Measurements from ENCODE around the gene PARD3. TPM values are rescaled to one million over a fixed set of nuclear protein-coding genes. Genes with fewer than 3 reads are reported as not detected.

The PARD3 gene
- total RNA-seq, 3 donors from 2014 or later, result 39.5 to 87.9 (median 47.0) TPM

GRCh38 chr10:34467902-34468301, 347.2 kb downstream of the PARD3 start:
- intact Hi-C loops (cut with DNase I, micrococcal nuclease), result no loop called here
- Histone ChIP-seq H3K4me1 (ENCODE audit: low read depth) (no peaks in the 10 kb centered on the region), H3K36me3 (ENCODE audit: low read depth) (no peaks in the 10 kb centered on the region), H3K4me3 (no peak overlapping the region), H3K9me3 (no peaks in the 10 kb centered on the region)
- TF ChIP-seq CTCF (IDR thresholded peaks at IDR 0.05), result no peak
- ATAC-seq (no peak), DNase-seq (no peak)

GRCh38 chr10:34467364-34467763, 347.7 kb downstream of the PARD3 start:
- Histone ChIP-seq H3K4me3 (no peak overlapping the region), H3K36me3 (ENCODE audit: low read depth) (no peaks in the 10 kb centered on the region), H3K4me1 (ENCODE audit: low read depth) (no peaks in the 10 kb centered on the region), H3K9me3 (no peaks in the 10 kb centered on the region)
- no peak for ATAC-seq
- no peak for DNase-seq
- no peak for TF ChIP-seq CTCF (IDR thresholded peaks at IDR 0.05)
- intact Hi-C loops (cut with DNase I, micrococcal nuclease), result no loop called here

- no peaks in the 10 kb centered on the region for H3K9me3 ChIP-seq
- TF ChIP-seq CTCF (IDR thresholded peaks at IDR 0.05), result no peak
- H3K4me1 ChIP-seq (ENCODE audit: low read depth), result no peaks in the 10 kb centered on the region
- no peak for DNase-seq
- H3K4me3 ChIP-seq, result no peak overlapping the region
- intact Hi-C loops (cut with DNase I, micrococcal nuclease), result no loop called here
- no peak for ATAC-seq
- no peaks in the 10 kb centered on the region for H3K36me3 ChIP-seq (ENCODE audit: low read depth)
These were observed 349.4 kb downstream of the PARD3 start for GRCh38 chr10:34465678-34466077.

GRCh38 chr10:34464591-34464990, 350.5 kb downstream of the PARD3 start:
- no peaks in the 10 kb centered on the region for H3K36me3 ChIP-seq (ENCODE audit: low read depth)
- ATAC-seq (no peak), DNase-seq (no peak)
- no peak for TF ChIP-seq CTCF (IDR thresholded peaks at IDR 0.05)
- H3K4me1 ChIP-seq (ENCODE audit: low read depth), result no peaks in the 10 kb centered on the region
- intact Hi-C loops (cut with DNase I, micrococcal nuclease), result no loop called here
- H3K9me3 ChIP-seq, result no peaks in the 10 kb centered on the region
- no peak overlapping the region for H3K4me3 ChIP-seq

- intact Hi-C loops (cut with DNase I, micrococcal nuclease), result no loop called here
- Histone ChIP-seq H3K4me1 (ENCODE audit: low read depth) (no peaks in the 10 kb centered on the region), H3K4me3 (no peak overlapping the region), H3K36me3 (ENCODE audit: low read depth) (no peaks in the 10 kb centered on the region), H3K9me3 (no peaks in the 10 kb centered on the region)
- TF ChIP-seq CTCF (IDR thresholded peaks at IDR 0.05), result no peak
- DNase-seq, result no peak
- ATAC-seq, result no peak
These were observed 351.1 kb downstream of the PARD3 start for GRCh38 chr10:34464000-34464399.

GRCh38 chr10:34462993-34463392, 352.1 kb downstream of the PARD3 start:
- Histone ChIP-seq H3K36me3 (ENCODE audit: low read depth) (no peaks in the 10 kb centered on the region), H3K9me3 (no peaks in the 10 kb centered on the region), H3K4me1 (ENCODE audit: low read depth) (no peaks in the 10 kb centered on the region), H3K4me3 (no peak overlapping the region)
- DNase-seq (no peak), ATAC-seq (no peak)
- no peak for TF ChIP-seq CTCF (IDR thresholded peaks at IDR 0.05)
- intact Hi-C loops (cut with DNase I, micrococcal nuclease), result no loop called here
